GM23248 (cell line): ENCODE data around the gene GLB1L3. TPM values are rescaled to one million over a fixed set of nuclear protein-coding genes. Genes with fewer than 3 reads are reported as not detected.

Experiments used
- DNase-seq: peaks from one replicate; pipeline ENCODE4 v3.0.0-alpha.2; 2015
- H2AFZ ChIP-seq: fragments of 200-600 bp; sonication (generic); 2 replicates; pipeline ENCODE4 v1.6.1; 2016; ENCODE audit warnings: antibody characterized with exemption
- H3F3A ChIP-seq: fragments of 200-600 bp; sonication (generic); 2 replicates; pipeline ENCODE4 v1.6.1; 2016; ENCODE audit warnings: mild to moderate bottlenecking, antibody characterized with exemption, mixed run types; ENCODE audit not compliant: insufficient read depth
- H3K27ac ChIP-seq: fragments of 200-600 bp; sonication (generic); 2 replicates; pipeline ENCODE4 v1.5.1; 2016; ENCODE audit warnings: mild to moderate bottlenecking
- H3K27me3 ChIP-seq: fragments of 200-600 bp; sonication (generic); replicated peaks from 2 replicates; pipeline ENCODE4 v1.6.1; 2016; ENCODE audit warnings: mild to moderate bottlenecking; ENCODE audit not compliant: insufficient read depth
- H3K36me3 ChIP-seq: fragments of 200-600 bp; sonication (generic); 2 replicates; pipeline ENCODE4 v1.6.1; 2016; ENCODE audit warnings: low read depth, mild to moderate bottlenecking
- H3K4me1 ChIP-seq: fragments of 200-600 bp; sonication (generic); 2 replicates; pipeline ENCODE4 v1.6.1; 2016; ENCODE audit warnings: mild to moderate bottlenecking; ENCODE audit not compliant: insufficient read depth
- H3K4me2 ChIP-seq: fragments of 200-600 bp; sonication (generic); one replicate; pipeline ENCODE4 v1.6.1; 2016; ENCODE audit warnings: mild to moderate bottlenecking; ENCODE audit not compliant: unreplicated experiment
- H3K4me3 ChIP-seq: fragments of 200-600 bp; sonication (generic); 2 replicates; pipeline ENCODE4 v1.5.1; 2016; ENCODE audit warnings: mild to moderate bottlenecking
- H3K79me2 ChIP-seq: fragments of 200-600 bp; sonication (generic); 2 replicates; pipeline ENCODE4 v1.6.1; 2016; ENCODE audit warnings: mild to moderate bottlenecking; ENCODE audit not compliant: insufficient read depth
- H3K9ac ChIP-seq: fragments of 200-600 bp; sonication (generic); 2 replicates; pipeline ENCODE4 v1.6.1; 2016; ENCODE audit warnings: mild to moderate bottlenecking
- H3K9me2 ChIP-seq: fragments of 200-600 bp; sonication (generic); 2 replicates; pipeline ENCODE4 v1.6.1; 2016; ENCODE audit warnings: mixed run types, mild to moderate bottlenecking, moderate library complexity; ENCODE audit not compliant: insufficient read depth
- H3K9me3 ChIP-seq: fragments of 200-600 bp; sonication (generic); one replicate; pipeline ENCODE4 v1.6.1; 2017; ENCODE audit warnings: low read depth
- H4K20me1 ChIP-seq: fragments of 200-600 bp; sonication (generic); 2 replicates; pipeline ENCODE4 v1.6.0; 2016; ENCODE audit not compliant: insufficient read depth
- EZH2 ChIP-seq: fragments of 200-600 bp; sonication (generic); IDR thresholded peaks from 2 replicates; pipeline ENCODE4 v1.6.1; 2018; ENCODE audit warnings: antibody characterized with exemption, mild to moderate bottlenecking; ENCODE audit not compliant: insufficient read depth, poor library complexity, severe bottlenecking
- EZH2phosphoT487 ChIP-seq: fragments of 200-600 bp; sonication (generic); IDR thresholded peaks from 2 replicates; pipeline ENCODE4 v1.6.1; 2018; ENCODE audit warnings: antibody characterized with exemption, moderate library complexity, mild to moderate bottlenecking, low read depth; ENCODE audit not compliant: insufficient read depth
- WGBS, 2 experiments: methylation state at CpG; one replicate each; pipeline ENCODE4 v1.1.6; 2015 to 2017; ENCODE audit warnings: low lambda C conversion rate in 2 of 2, low coverage in 1 of 2; ENCODE audit errors: missing lambda C conversion rate in 2 of 2; 5-methylcytosine and 5-hydroxymethylcytosine counted together
- in situ Hi-C: fragments of 300-500 bp; cut with MboI; formaldehyde crosslinking; loops from 2 replicates; pipeline ENCODE4 v1.15.0; 2020
- polyA plus RNA-seq: library from polyadenylated mRNA; unstranded; fragments of >200 nt; fragmentation: Nextera tagmentation; extraction: Ambion mirVana; gene quantifications from 2 replicates; pipeline ENCODE4 v1.2.1, GENCODE V29; 2016
- total RNA-seq: library from RNA; depleted of rRNA; stranded (reverse); fragments of >200 nt; shearing (Covaris generic); gene quantifications from 2 replicates; pipeline ENCODE4 v1.2.3, GENCODE V29; 2014

The GLB1L3 gene
- total and polyA plus RNA-seq, 2 experiments from 2014 or later: not detected

DNA sequence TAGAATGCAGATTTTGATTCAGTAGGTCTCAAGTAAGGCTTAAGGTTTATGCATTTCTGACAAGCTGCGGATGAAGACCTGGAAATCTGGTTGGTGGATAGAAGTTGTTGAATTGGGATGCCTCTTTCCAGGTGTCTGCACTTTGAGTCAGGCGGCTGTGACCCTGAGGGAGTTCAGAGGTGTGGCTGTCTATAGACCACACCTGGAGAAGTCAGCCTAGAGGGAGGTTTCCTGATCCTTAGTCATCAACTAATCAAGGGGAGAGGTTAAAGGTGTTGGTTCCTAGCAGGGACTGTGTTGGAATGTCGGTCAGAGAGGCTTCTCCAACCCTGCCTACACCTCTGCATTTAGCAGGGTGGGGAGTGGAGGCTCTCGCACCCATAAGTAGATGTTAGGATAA is 63.6 kb downstream of the GLB1L3 start:
- TF ChIP-seq EZH2phosphoT487 (no peak), EZH2 (no peak)
- H3K79me2 ChIP-seq: no peaks in the 10 kb centered on the region
- DNase-seq: no peak
- in situ Hi-C loops: no loop called here
- no peak overlapping the region for H3K27ac ChIP-seq
- no peak overlapping the region for H3K9ac ChIP-seq
- H4K20me1 ChIP-seq: no peaks in the 10 kb centered on the region
- H3K4me2 ChIP-seq: no peak overlapping the region
- H3K4me3 ChIP-seq: no peak overlapping the region
- WGBS, 2 experiments: 32 to 43% methylated on average over 4 of the region's 4 CpGs
- H3F3A ChIP-seq: no peaks in the 10 kb centered on the region
- H3K9me3 ChIP-seq: no peaks in the 10 kb centered on the region
- no peaks in the 10 kb centered on the region for H3K36me3 ChIP-seq
- no peaks in the 10 kb centered on the region for H3K9me2 ChIP-seq
- no peaks in the 10 kb centered on the region for H3K4me1 ChIP-seq
- H3K27me3 ChIP-seq: peaks cover 6% of the 10 kb centered on the region; the same call in 1 of the 2 replicates
- H2AFZ ChIP-seq: no peak overlapping the region

DNA sequence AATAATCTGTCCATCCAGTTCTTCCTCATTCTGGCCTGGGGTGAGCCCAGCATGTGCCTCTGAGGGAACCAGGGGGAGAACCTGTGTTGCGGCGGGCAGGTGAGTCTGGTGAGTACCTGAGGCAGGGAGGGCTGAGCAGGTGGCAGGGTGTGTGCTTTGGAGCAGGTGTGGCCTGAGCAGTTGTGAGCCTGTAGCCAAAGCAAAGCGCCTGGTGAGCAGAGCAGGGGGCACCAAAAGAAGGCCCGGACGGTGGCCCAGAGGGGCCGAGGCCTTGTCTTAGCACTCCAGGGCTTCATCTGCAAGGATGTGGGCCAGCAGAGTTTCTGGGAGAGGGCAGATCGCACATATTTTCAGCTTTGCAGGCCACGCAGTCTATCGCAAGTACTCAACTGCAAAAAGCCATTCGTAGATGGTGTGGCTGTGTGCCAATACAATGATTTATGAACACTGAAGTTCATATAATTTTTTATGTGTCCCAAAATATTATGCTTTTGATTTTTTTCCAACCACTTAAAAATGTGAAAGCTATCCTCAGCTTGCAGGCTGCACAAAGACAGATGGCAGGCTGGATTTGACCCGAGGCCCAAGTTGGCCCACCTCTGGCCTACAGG is 64.3 kb downstream of the GLB1L3 start:
- DNase-seq: no peak
- Histone ChIP-seq H3K9me2 (no peaks in the 10 kb centered on the region), H3K27me3 (peaks cover 6% of the 10 kb centered on the region; the same call in 1 of the 2 replicates), H3K79me2 (no peaks in the 10 kb centered on the region), H3K27ac (no peak overlapping the region), H3K4me2 (no peak overlapping the region), H4K20me1 (no peaks in the 10 kb centered on the region), H3K9ac (no peak overlapping the region), H3K4me3 (no peak overlapping the region), H3F3A (no peaks in the 10 kb centered on the region), H2AFZ (no peak overlapping the region), H3K4me1 (no peaks in the 10 kb centered on the region), H3K36me3 (no peaks in the 10 kb centered on the region), H3K9me3 (no peaks in the 10 kb centered on the region)
- in situ Hi-C loops: no loop called here
- TF ChIP-seq EZH2phosphoT487 (no peak), EZH2 (no peak)
- WGBS, 2 experiments: 61% methylated on average over 11 of the region's 11 CpGs

DNA sequence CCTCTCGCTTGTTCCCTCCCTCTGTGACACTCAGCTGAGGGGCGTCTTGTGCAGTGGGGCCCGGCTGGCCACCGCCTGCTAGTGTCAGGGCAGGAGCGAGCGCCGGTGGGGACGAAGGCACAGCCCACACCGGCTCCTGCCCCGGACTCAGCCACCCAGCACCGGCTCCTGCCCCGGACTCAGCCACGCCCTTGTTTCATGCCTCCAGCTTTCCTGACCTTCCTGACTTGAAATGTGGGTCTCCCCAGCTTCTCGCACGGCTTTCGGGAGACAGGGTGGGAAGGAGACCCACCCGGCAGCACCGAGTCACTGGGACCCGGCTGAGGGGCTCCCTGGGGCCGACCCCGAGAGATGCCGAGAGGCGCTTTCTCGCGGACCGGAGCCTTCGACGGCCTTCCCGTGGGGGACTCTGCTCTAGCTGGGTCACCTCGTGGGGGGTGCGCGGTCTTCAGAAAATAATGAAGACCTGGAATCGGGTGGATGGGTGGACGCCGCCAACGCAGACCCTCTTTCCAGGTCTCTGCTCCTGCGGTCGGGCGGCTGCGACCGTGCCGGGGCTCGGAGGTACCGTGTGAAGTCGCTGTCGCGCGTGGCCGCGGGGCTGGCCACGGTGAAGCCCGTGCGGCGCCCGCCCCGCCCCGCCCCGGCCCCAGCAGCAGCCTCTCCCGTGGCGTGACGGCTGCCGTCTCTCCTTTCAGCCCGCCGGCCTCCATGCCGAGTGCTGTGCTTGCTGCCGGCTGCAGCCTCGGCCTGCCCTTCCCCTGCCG is 65.8 kb downstream of the GLB1L3 start:
- Histone ChIP-seq H3K36me3 (no peaks in the 10 kb centered on the region), H3K4me2 (no peak overlapping the region), H3K79me2 (no peaks in the 10 kb centered on the region), H3K9me2 (no peaks in the 10 kb centered on the region), H2AFZ (no peak overlapping the region), H3K9me3 (no peaks in the 10 kb centered on the region), H3K4me3 (no peak overlapping the region), H3K27me3 (0 out of 2 replicates have a peak, but pooled peaks cover under 1% of the 10 kb centered on the region), H3K4me1 (no peaks in the 10 kb centered on the region), H3K9ac (no peak overlapping the region), H3F3A (no peaks in the 10 kb centered on the region), H4K20me1 (no peaks in the 10 kb centered on the region), H3K27ac (no peak overlapping the region)
- DNase-seq: no peak
- in situ Hi-C loops: no loop called here
- TF ChIP-seq EZH2 (no peak), EZH2phosphoT487 (no peak)
- 84 to 85% methylated on average over 41 to 68 of the region's 68 CpGs for WGBS, 2 experiments

DNA sequence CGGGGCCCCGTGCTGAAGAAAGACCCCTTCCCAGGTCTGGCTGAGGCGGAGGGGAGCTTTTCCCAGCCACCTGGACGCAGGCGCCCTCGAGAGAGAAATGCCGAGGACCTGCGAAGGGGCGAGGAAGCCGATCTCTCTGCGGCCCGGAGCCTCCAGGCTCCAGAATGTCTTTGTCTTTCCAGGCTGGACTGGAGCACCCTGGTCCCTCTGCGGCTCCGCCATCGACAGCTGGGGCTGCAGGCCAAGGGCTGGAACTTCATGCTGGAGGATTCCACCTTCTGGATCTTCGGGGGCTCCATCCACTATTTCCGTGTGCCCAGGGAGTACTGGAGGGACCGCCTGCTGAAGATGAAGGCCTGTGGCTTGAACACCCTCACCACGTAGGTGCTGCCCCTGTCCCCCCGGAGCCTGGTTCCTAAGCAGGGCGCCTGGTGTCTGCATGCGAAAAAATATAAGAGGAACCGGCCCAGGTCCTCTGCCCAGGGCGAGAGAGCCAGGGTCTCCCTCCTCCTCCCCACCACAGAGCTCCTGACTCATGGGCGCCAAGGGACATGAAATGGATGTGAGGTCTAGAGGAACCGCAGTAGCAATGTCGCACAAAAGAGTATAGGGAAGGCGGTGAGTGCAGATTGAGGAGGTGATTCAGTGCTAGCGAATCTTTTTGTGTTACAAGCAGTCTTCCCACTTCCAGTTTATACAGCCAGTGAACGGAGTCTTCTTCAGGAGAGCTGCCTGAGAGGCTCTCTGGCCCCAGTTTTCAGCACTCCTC is 66.6 kb downstream of the GLB1L3 start:
- no peaks in the 10 kb centered on the region for H4K20me1 ChIP-seq
- H3K79me2 ChIP-seq: no peaks in the 10 kb centered on the region
- H3K9ac ChIP-seq: no peak overlapping the region
- no peak overlapping the region for H2AFZ ChIP-seq
- no peak overlapping the region for H3K27ac ChIP-seq
- no peaks in the 10 kb centered on the region for H3K27me3 ChIP-seq
- no peaks in the 10 kb centered on the region for H3K9me3 ChIP-seq
- H3K9me2 ChIP-seq: no peaks in the 10 kb centered on the region
- H3K36me3 ChIP-seq: no peaks in the 10 kb centered on the region
- in situ Hi-C loops: no loop called here
- no peak for TF ChIP-seq EZH2phosphoT487
- no peak for TF ChIP-seq EZH2
- DNase-seq: no peak
- H3K4me2 ChIP-seq: no peak overlapping the region
- WGBS, 2 experiments: 66 to 72% methylated on average over 30 of the region's 30 CpGs
- no peaks in the 10 kb centered on the region for H3F3A ChIP-seq
- no peaks in the 10 kb centered on the region for H3K4me1 ChIP-seq
- no peak overlapping the region for H3K4me3 ChIP-seq
